ENCODE measurements around the gene CEP95. TPM values are rescaled to one million over a fixed set of nuclear protein-coding genes. Genes with fewer than 3 reads are reported as not detected.

CEP95 gene
- total RNA-seq, 3 donors from 2014 or later (not counting 1 experiment from before 2014, with no cell fraction given) = 152 to 187 (median 186) TPM

GRCh38 chr17:64565563-64565962, 58.8 kb downstream of the CEP95 start:
- H3K27ac ChIP-seq (ENCODE audit: low read length) = no peak overlapping the region
- no peak overlapping the region for H3K4me3 ChIP-seq (ENCODE audit: low read length)
- H3K9me3 Mint-ChIP-seq = no peaks in the 10 kb centered on the region
- no peak overlapping the region for H3K4me3 Mint-ChIP-seq
- no peaks in the 10 kb centered on the region for H3K36me3 Mint-ChIP-seq
- no peaks in the 10 kb centered on the region for H3K4me1 ChIP-seq (ENCODE audit: control insufficient read depth, insufficient read depth, low read length)
- peaks cover 0 to 7% of the 10 kb centered on the region in 2 donors for H3K4me1 Mint-ChIP-seq
- no peak for ATAC-seq
- no peaks in the 10 kb centered on the region for H3K9me3 ChIP-seq (ENCODE audit: control insufficient read depth, insufficient read depth, low read length)
- no peak for TF ChIP-seq CTCF (IDR thresholded peaks at IDR 0.05)
- H3K27me3 Mint-ChIP-seq (ENCODE audit: low read depth in 2 of 2) = no peaks in the 10 kb centered on the region
- no peaks in the 10 kb centered on the region for H3K27me3 ChIP-seq (ENCODE audit: control insufficient read depth, insufficient read depth, low read length)
- H3K36me3 ChIP-seq (ENCODE audit: control insufficient read depth, insufficient read depth, low read length) = peaks cover 44% of the 10 kb centered on the region
- no peak for DNase-seq
- intact Hi-C loops (cut with micrococcal nuclease) = no loop called here
- H3K27ac Mint-ChIP-seq = peak overlapping the region in 1 of 2 donors; percentile 6

GRCh38 chr17:64571746-64572145, 65.0 kb downstream of the CEP95 start:
- ATAC-seq (no peak), DNase-seq (no peak)
- intact Hi-C loops (cut with micrococcal nuclease) = no loop called here
- Histone ChIP-seq H3K4me1 (ENCODE audit: control insufficient read depth, insufficient read depth, low read length) (peaks cover 3% of the 10 kb centered on the region), H3K27me3 (ENCODE audit: control insufficient read depth, insufficient read depth, low read length) (no peaks in the 10 kb centered on the region), H3K9me3 (ENCODE audit: control insufficient read depth, insufficient read depth, low read length) (no peaks in the 10 kb centered on the region), H3K27ac (ENCODE audit: low read length) (no peak overlapping the region), H3K36me3 (ENCODE audit: control insufficient read depth, insufficient read depth, low read length) (peaks cover 40% of the 10 kb centered on the region), H3K4me3 (ENCODE audit: low read length) (no peak overlapping the region)
- 96% methylated on average over 6 of the region's 6 CpGs for WGBS (ENCODE audit: insufficient coverage)
- Mint-ChIP-seq H3K4me1 (peaks cover 4 to 6% of the 10 kb centered on the region in 2 donors), H3K27ac (peak overlapping the region in 1 of 2 donors; percentile 90), H3K9me3 (no peaks in the 10 kb centered on the region), H3K27me3 (ENCODE audit: low read depth in 2 of 2) (no peaks in the 10 kb centered on the region), H3K36me3 (no peaks in the 10 kb centered on the region), H3K4me3 (no peak overlapping the region)
- TF ChIP-seq CTCF (IDR thresholded peaks at IDR 0.05) = no peak

DNA sequence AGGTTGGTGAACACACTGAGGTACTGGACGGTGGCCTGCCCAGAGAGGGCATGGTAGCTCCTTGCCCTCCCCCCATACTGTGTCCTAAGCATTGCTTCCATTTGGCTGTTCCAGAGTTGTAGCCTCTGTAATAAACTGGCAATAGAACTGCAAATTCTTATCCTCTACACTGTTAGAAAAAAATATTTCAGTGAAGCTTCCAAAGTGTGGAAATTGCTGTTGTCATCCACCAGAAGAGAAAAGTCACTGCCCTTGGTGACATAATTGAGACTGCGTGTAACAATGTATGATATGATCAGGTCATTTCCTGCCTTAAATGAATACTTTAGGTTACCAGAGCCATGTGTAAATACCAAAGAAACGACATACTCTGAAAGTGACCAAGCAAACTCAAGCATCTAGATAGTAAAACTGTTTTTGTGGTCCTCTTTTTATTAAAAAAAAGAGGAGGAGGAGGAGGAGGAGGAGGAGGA, 65.9 kb downstream of the CEP95 start:
- peak; percentile 87 to 91 (median 88) for ATAC-seq

More for the DNA sequence above, 65.9 kb downstream of the CEP95 start:
- intact Hi-C loops (cut with micrococcal nuclease) = no loop called here
- Histone ChIP-seq H3K27ac (ENCODE audit: low read length) (no peak overlapping the region), H3K4me3 (ENCODE audit: low read length) (no peak overlapping the region), H3K4me1 (ENCODE audit: control insufficient read depth, insufficient read depth, low read length) (peaks cover 3% of the 10 kb centered on the region), H3K9me3 (ENCODE audit: control insufficient read depth, insufficient read depth, low read length) (no peaks in the 10 kb centered on the region), H3K27me3 (ENCODE audit: control insufficient read depth, insufficient read depth, low read length) (no peaks in the 10 kb centered on the region), H3K36me3 (ENCODE audit: control insufficient read depth, insufficient read depth, low read length) (peaks cover 43% of the 10 kb centered on the region)
- H3K27ac Mint-ChIP-seq = peak overlapping the region; percentile 78 to 90
- 49% methylated on average over 2 of the region's 3 CpGs for WGBS (ENCODE audit: insufficient coverage)
- no peak for TF ChIP-seq CTCF (IDR thresholded peaks at IDR 0.05)
- H3K4me3 Mint-ChIP-seq = no peak overlapping the region
- no peaks in the 10 kb centered on the region for H3K9me3 Mint-ChIP-seq
- DNase-seq = peak in 1 of 2 donors; percentile 21
- H3K4me1 Mint-ChIP-seq = peaks cover 4 to 6% of the 10 kb centered on the region in 2 donors
- H3K36me3 Mint-ChIP-seq = no peaks in the 10 kb centered on the region
- no peaks in the 10 kb centered on the region for H3K27me3 Mint-ChIP-seq (ENCODE audit: low read depth in 2 of 2)

Data from natural killer cell (primary cell).